ENCODE measurements around the gene ANGPTL4.

Gene ANGPTL4

GRCh38 chr19:8390617-8390981 is 26.6 kb downstream of the ANGPTL4 start:
- Histone ChIP-seq H3K4me2 (ENCODE audit: low read length, poor library complexity, severe bottlenecking) (peak overlapping the region; percentile 61), H3K79me1 (replicated peaks; ENCODE audit: low read length, poor library complexity, severe bottlenecking) (peaks cover 6% of the 10 kb centered on the region), H3K9ac (ENCODE audit: low read length) (peak overlapping the region; percentile 96), H3K4ac (ENCODE audit: low read depth in 1 of 2, low read length in 2 of 2) (peak overlapping the region; percentile 100), H2BK12ac (ENCODE audit: low read length in 2 of 2) (peak overlapping the region; percentile 77 to 92), H3K4me3 (ENCODE audit: insufficient read depth in 1 of 2, low read depth in 1 of 2, low read length in 2 of 2) (peak overlapping the region; percentile 82 to 100), H3K18ac (ENCODE audit: low read depth in 1 of 2, low read length in 2 of 2) (peak overlapping the region; percentile 100), H3K27me3 (ENCODE audit: control insufficient read depth in 1 of 2, insufficient read depth in 1 of 2, low read length in 2 of 2) (no peaks in the 10 kb centered on the region), H2BK120ac (ENCODE audit: low read depth, low read length) (peak overlapping the region; percentile 100), H2BK5ac (ENCODE audit: low read depth, low read length, poor library complexity, severe bottlenecking) (peak overlapping the region; percentile 100), H3K36me3 (ENCODE audit: control insufficient read depth in 1 of 2, insufficient read depth in 2 of 2, low read depth in 1 of 2, low read length in 2 of 2) (peaks cover 6 to 23% of the 10 kb centered on the region in 2 experiments), H3K9me3 (ENCODE audit: control insufficient read depth, low read length) (no peaks in the 10 kb centered on the region), H3K27ac (ENCODE audit: low read length, poor library complexity, severe bottlenecking) (peak overlapping the region; percentile 78), H3K14ac (ENCODE audit: low read length in 2 of 2) (peak overlapping the region; percentile 92 to 100), H2BK15ac (ENCODE audit: low read depth, poor library complexity, severe bottlenecking) (peak overlapping the region; percentile 99), H2AK5ac (ENCODE audit: low read length, severe bottlenecking) (peak overlapping the region; percentile 99), H2AFZ (ENCODE audit: low read depth, low read length) (peak overlapping the region; percentile 91), H4K91ac (ENCODE audit: low read length) (peak overlapping the region; percentile 100), H3K4me1 (ENCODE audit: control insufficient read depth, insufficient read depth, low read depth, low read length) (peaks cover 34% of the 10 kb centered on the region), H3K23ac (ENCODE audit: low read length in 2 of 2) (peak overlapping the region in 1 of 2 experiments; percentile 89), H4K8ac (ENCODE audit: low read length) (peak overlapping the region; percentile 100)
- WGBS, result under 1% methylated on average over 22 of the region's 28 CpGs
- peak; percentile 91 for DNase-seq

- H3K27me3 ChIP-seq (ENCODE audit: control insufficient read depth in 1 of 2, insufficient read depth in 1 of 2, low read length in 2 of 2), result no peaks in the 10 kb centered on the region
- H3K27ac ChIP-seq (ENCODE audit: low read length, poor library complexity, severe bottlenecking), result peak overlapping the region; percentile 0
- no peak overlapping the region for H2AFZ ChIP-seq (ENCODE audit: low read depth, low read length)
- H2BK15ac ChIP-seq (ENCODE audit: low read depth, poor library complexity, severe bottlenecking), result no peak overlapping the region
- no peak overlapping the region for H3K4ac ChIP-seq (ENCODE audit: low read depth in 1 of 2, low read length in 2 of 2)
- no peak overlapping the region for H2BK5ac ChIP-seq (ENCODE audit: low read depth, low read length, poor library complexity, severe bottlenecking)
- peak overlapping the region in 1 of 2 experiments; percentile 68 for H3K4me3 ChIP-seq (ENCODE audit: insufficient read depth in 1 of 2, low read depth in 1 of 2, low read length in 2 of 2)
- H2BK12ac ChIP-seq (ENCODE audit: low read length in 2 of 2), result peak overlapping the region in 1 of 2 experiments; percentile 40
- peak overlapping the region; percentile 39 for H3K4me2 ChIP-seq (ENCODE audit: low read length, poor library complexity, severe bottlenecking)
- H3K14ac ChIP-seq (ENCODE audit: low read length in 2 of 2), result no peak overlapping the region
- 85% methylated on average over 23 of the region's 23 CpGs for WGBS
- no peak overlapping the region for H4K8ac ChIP-seq (ENCODE audit: low read length)
- H3K9me3 ChIP-seq (ENCODE audit: control insufficient read depth, low read length), result no peaks in the 10 kb centered on the region
- H3K36me3 ChIP-seq (ENCODE audit: control insufficient read depth in 1 of 2, insufficient read depth in 2 of 2, low read depth in 1 of 2, low read length in 2 of 2), result peaks cover 6 to 31% of the 10 kb centered on the region in 2 experiments
- no peak overlapping the region for H3K23ac ChIP-seq (ENCODE audit: low read length in 2 of 2)
- H2AK5ac ChIP-seq (ENCODE audit: low read length, severe bottlenecking), result peak overlapping the region; percentile 3
- peaks cover 10% of the 10 kb centered on the region for H3K79me1 ChIP-seq (replicated peaks; ENCODE audit: low read length, poor library complexity, severe bottlenecking)
- no peak overlapping the region for H2BK120ac ChIP-seq (ENCODE audit: low read depth, low read length)
- peak overlapping the region; percentile 6 for H4K91ac ChIP-seq (ENCODE audit: low read length)
- peaks cover 39% of the 10 kb centered on the region for H3K4me1 ChIP-seq (ENCODE audit: control insufficient read depth, insufficient read depth, low read depth, low read length)
- H3K9ac ChIP-seq (ENCODE audit: low read length), result peak overlapping the region; percentile 47
- H3K18ac ChIP-seq (ENCODE audit: low read depth in 1 of 2, low read length in 2 of 2), result no peak overlapping the region
- DNase-seq, result no peak
Measured at GRCh38 chr19:8391198-8392016, 27.5 kb downstream of the ANGPTL4 start.

- no peak overlapping the region for H2AK5ac ChIP-seq (ENCODE audit: low read length, severe bottlenecking)
- no peak overlapping the region for H3K14ac ChIP-seq (ENCODE audit: low read length in 2 of 2)
Measured at GRCh38 chr19:8392017-8392591, 28.1 kb downstream of the ANGPTL4 start.

More at GRCh38 chr19:8392017-8392591, 28.1 kb downstream of the ANGPTL4 start:
- peak overlapping the region; percentile 38 to 40 for H2BK12ac ChIP-seq (ENCODE audit: low read length in 2 of 2)
- peaks cover under 1 to 28% of the 10 kb centered on the region in 2 experiments for H3K36me3 ChIP-seq (ENCODE audit: control insufficient read depth in 1 of 2, insufficient read depth in 2 of 2, low read depth in 1 of 2, low read length in 2 of 2)
- 79% methylated on average over 11 of the region's 11 CpGs for WGBS
- H3K4me2 ChIP-seq (ENCODE audit: low read length, poor library complexity, severe bottlenecking), result peak overlapping the region; percentile 39
- H4K91ac ChIP-seq (ENCODE audit: low read length), result no peak overlapping the region
- H3K4me3 ChIP-seq (ENCODE audit: insufficient read depth in 1 of 2, low read depth in 1 of 2, low read length in 2 of 2), result peak overlapping the region in 1 of 2 experiments; percentile 68
- H3K23ac ChIP-seq (ENCODE audit: low read length in 2 of 2), result peak overlapping the region in 1 of 2 experiments; percentile 24
- H2BK15ac ChIP-seq (ENCODE audit: low read depth, poor library complexity, severe bottlenecking), result no peak overlapping the region
- H3K27ac ChIP-seq (ENCODE audit: low read length, poor library complexity, severe bottlenecking), result peak overlapping the region; percentile 0
- peaks cover 8% of the 10 kb centered on the region for H3K79me1 ChIP-seq (replicated peaks; ENCODE audit: low read length, poor library complexity, severe bottlenecking)
- peak; percentile 63 for DNase-seq
- H3K9ac ChIP-seq (ENCODE audit: low read length), result peak overlapping the region; percentile 47
- no peaks in the 10 kb centered on the region for H3K9me3 ChIP-seq (ENCODE audit: control insufficient read depth, low read length)
- H4K8ac ChIP-seq (ENCODE audit: low read length), result peak overlapping the region; percentile 30
- no peak overlapping the region for H3K4ac ChIP-seq (ENCODE audit: low read depth in 1 of 2, low read length in 2 of 2)
- H3K18ac ChIP-seq (ENCODE audit: low read depth in 1 of 2, low read length in 2 of 2), result peak overlapping the region in 1 of 2 experiments; percentile 30
- no peaks in the 10 kb centered on the region for H3K27me3 ChIP-seq (ENCODE audit: control insufficient read depth in 1 of 2, insufficient read depth in 1 of 2, low read length in 2 of 2)
- H2AFZ ChIP-seq (ENCODE audit: low read depth, low read length), result no peak overlapping the region
- no peak overlapping the region for H2BK120ac ChIP-seq (ENCODE audit: low read depth, low read length)
- peaks cover 46% of the 10 kb centered on the region for H3K4me1 ChIP-seq (ENCODE audit: control insufficient read depth, insufficient read depth, low read depth, low read length)
- no peak overlapping the region for H2BK5ac ChIP-seq (ENCODE audit: low read depth, low read length, poor library complexity, severe bottlenecking)

Measured in mesenchymal stem cell (in vitro differentiated cells and primary cell).